ENCODE data around the gene PRUNE2.

The PRUNE2 gene

DNA sequence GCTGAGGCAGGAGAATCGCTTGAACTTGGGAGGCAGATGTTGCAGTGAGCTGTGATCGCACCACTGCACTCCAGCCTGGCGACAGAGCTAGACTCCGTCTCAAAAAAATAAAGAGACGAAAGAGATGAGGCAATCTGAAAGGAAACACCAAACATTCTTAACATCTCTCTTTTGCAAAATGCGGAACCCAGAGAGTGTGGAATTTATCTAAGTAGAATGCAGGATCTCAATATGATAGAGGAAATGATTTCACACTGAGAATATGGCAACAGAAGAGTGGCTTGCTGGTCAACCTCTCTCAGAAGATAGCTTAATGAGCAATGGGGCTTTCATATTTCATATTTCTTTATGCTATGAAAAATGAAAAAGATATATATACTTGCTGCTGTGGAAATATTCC lies 175.1 kb downstream of the PRUNE2 start:
- no peak for DNase-seq

DNA sequence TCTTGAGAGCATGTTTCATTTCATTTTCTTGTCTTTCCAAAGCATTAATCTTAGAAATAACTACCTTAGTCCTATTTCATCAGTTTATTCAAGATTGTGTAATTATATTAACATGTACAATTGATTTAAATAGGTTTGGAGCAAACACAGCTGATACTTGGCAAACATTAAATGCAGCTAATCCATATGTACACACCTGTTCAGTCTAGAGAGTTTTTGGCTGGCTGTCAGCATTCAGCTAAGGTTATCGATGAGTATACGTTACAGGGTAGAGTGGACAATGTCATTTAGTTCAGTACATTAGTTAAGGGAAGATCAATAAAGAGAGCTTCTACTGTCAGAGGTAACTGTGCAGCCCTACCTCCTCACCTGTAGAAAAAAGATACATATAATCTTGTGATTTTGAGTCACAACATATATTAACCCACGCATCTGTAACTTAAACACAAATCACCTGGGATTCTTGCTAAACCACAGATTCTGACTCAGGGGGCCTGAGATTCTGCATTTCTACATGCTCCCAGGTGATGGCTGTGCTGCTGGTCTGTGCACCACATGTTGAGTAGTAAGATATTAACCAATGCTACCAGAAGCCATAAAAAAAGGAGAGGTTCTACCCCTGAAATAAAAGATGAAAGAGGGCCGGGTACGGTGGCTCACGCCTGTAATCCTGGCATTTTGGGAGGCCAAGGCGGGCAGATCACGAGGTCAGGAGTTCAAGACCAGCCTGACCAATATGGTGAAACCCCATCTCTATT lies 175.8 kb downstream of the PRUNE2 start:
- no peak for DNase-seq

DNA sequence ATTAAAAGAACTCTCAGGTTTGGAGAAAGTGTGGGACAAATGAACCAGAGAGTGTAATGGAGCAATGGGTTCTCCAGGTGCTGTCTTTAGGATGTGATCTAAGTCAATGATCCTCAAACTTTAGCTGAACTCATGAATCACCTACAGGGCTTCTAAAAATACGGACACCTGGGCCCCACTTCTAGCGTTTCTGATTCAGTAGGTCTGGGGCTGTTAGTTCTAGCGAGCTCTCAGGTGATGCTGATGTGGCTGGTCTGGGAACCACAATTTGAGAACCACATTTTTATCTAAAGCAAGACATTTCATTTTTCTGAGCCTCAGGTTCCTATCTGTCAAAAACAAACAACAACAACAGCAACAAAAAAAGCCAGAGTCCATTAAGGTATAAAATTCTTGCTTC lies 176.8 kb downstream of the PRUNE2 start:
- DNase-seq = no peak

DNA sequence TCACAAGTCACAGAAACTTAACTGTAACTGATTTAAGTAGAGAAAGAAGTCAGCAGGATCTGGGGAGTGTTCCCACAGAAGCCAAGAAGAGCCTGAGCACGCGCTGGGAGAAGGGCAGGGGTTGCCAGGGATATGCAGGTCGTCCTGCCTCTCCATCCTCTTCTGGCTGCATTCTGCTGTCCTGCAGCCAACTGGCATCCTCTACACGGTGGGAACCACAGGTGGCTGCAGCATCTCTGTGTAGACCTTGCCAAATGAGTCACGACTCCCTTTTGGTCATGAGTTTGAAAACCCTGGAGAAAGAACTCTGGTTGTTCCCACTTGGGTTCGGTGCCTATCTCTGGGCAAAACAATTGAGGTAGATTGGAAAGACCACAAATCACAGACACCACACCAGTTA lies 180.0 kb downstream of the PRUNE2 start:
- DNase-seq = no peak

DNA sequence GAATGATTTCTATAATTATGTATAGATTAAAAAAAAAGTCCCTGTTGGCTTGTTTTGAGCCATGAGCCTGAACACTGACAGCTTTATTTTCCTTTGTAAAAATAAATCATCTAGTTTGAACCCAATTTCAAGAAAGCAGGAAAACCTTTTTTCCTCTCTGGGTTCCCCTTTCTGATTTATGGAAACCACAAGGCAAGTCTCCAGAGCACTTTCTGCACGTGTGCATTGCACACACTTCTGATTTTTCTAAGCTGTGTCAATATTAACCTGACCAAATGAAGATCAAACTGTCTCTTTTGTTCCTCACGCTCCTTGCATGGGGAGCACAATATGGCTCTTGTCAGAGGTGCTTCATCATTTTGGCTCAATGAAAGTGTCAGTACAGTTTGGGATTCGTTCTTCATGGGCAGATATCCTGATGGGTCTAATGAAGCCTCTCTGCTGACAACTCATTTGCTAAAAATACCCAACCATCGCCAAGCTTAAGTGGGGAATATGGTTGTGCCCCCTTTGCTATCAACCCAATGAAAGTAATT lies 180.8 kb downstream of the PRUNE2 start:
- DNase-seq = no peak

DNA sequence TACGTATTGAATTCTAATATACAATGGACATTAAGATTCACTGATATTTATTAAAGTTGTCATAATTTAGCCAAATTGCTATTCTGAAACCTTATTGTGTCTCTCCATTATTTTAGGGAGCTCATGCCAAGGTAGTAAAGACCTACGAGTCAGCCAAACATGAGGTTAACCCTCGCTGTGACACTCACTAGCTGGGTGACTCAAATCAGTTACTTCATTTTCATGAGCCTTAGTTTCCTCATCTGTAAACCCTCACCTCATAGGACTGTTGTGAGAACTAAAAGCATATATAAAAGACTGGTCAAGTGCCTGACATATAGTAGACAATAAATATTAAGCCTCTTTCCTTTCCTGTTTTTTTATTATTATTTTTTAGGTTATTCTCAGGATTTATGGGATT lies 185.7 kb downstream of the PRUNE2 start:
- no peak for DNase-seq

DNA sequence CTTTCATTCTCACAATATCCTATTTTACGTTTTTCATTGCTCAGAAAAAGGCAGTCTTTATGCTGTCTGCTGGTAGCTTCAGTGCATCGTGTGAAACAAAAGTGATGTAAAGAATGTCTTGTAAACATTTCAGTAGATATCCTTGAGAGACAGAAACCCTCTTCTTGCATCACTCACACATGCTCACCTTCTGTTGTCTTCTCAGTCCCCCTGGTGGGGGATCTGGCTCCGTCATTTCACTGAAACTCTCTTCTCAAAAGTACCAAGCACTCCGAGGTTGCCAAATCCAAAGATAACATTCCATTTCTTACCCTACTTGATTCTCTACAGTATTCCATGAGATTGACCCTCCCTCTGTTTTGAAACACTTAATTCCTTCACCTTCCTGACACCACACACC lies 187.7 kb downstream of the PRUNE2 start:
- DNase-seq = no peak

DNA sequence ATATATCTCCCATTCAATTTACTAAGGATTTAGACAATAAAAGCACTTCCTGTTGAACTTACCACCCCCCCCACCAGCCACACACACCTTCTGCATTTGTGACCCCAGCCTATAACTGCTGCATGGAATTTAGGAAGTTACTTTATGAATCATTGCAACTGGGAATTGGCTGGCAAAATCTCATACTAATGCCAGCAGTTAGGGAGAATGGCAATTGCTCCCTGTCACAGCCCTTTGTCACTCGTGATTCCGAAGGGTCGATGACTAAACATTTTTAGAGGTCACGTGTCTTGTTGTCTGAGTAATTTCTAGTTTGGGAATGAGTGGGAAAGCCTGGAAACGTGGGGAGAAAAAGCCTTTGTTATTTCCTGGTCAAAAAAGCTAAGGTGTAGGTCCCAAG lies 188.3 kb downstream of the PRUNE2 start:
- no peak for DNase-seq

DNA sequence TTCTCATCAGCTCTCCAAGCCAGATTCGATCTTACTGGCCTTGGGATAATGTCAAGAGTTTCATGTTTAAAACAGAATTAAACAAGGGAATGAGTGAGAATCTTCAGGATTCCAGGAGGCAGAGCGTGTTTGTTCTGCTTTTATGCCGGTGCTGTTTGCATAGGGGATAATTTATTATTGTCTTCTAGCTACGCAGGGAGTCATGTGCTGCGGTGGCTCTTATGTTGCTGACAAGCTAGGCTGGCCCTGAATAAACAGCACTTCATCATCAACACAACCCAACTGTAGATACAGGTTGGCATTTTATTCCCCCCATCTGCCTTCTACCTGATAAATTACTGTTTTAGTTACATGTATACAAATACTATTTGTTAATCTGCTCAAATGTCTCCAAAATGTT lies 188.7 kb downstream of the PRUNE2 start:
- DNase-seq = no peak

DNA sequence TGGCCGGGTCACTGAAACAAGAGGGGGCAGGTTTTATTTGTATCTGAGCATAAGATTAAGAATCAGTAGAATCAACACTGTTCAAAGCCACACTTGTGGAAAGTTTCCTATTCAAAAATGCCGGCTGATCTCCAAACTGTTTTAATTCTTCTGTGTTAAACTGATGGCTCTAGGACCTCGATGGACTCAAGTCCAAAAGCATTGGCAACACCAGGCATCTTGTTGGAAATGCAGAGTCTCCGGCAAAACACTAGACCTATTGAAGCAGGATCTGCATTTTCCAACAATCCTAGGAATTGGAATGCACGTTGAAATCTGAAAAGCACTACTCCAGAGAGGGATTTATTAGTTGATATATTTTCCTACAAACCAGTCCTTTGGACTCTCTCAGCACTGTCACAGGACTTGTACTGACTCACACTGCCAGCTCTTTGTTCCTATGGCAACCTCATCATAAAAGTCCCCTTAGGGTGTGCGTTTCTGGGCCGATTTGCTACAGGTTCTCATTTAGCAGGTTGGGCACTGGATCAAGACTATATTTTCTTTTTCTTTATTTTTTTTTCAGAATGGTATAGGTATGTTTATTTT lies 189.7 kb downstream of the PRUNE2 start:
- DNase-seq = no peak

DNA sequence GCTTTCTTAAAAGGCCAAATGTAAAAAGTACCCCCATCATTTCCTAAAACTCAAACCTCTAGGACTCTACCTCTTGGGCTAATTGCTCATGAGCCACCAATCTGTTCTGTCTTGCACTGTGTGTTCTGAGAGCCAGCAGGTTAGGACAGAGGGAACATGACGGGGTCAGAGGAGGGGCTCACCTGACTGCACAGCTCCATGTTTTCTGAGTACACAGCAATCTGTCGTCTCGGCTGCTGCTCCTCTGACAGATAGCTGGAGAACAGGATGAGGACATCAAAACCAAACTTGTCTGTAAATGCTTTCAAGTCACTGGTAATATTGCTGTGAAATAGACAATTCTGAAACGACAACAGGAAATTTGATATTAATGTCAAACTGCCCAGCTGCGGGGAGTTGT lies 192.5 kb downstream of the PRUNE2 start:
- no peak for DNase-seq

DNA sequence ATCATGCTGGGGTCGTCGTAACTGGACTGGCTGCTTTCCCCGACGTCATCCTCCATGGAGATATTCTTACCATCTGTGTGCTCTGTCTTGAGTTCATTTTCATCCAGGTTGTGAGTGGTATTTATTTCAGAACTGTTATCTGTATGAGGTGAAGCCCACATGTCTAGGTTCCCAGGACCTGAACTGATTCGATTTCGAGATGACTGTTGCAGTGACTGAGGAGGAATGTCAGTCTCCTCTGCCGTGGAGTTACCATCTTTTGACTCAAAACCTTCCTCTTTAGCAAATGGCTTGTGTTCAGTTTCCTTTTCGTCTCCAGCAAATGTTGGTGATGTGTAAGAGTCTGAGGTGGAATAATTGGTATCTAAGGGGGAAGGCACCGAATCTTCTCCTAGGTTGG lies 196.9 kb downstream of the PRUNE2 start:
- DNase-seq = no peak

DNA sequence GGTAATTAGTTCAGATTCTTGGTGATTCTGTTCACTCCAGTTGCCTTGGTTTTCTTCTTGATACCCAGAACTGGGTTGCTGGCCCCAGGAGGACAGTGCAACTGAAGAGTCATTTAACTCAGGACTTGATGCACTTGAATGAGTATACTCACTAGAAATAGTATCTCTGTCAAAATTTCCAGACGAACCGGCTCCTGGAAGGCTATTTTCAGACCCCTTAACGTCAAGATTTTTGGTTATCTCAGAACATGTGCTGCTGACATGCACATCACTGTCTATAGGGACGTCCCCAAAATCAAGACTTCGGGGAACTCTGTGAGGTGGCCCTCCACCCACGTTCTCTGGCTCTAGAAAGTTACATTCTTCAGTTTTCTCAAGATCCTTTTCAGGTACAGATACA lies 198.4 kb downstream of the PRUNE2 start:
- no peak for DNase-seq

DNA sequence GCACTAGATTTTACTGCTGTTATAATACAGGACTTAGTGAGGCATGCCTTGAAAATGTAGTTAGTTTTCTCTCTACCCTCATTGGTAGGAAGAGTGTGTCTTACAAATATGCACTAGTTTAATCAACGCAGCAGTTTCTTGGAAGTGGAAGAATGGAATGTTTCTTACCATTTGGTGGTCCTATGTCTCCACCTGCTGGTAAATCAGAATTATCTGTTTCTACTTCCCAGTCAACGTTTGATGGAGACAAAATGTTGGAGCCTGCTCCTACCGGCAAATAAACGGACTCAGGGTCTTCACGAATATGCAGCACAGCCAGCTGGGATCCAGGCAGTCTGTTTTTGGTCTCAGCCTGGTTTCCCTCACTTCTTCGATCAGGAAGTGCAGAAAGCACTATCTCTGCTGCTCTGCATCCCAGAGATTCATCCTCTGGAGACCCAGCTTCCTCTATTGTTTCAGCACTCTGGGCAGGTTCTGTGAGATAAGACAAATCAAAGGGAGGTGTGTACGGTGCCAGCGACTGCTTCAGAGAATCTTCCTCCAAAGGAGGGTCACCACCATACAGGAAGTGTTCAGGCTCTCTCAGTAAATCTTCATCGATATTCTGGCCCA lies 201.2 kb downstream of the PRUNE2 start:
- no peak for DNase-seq

DNA sequence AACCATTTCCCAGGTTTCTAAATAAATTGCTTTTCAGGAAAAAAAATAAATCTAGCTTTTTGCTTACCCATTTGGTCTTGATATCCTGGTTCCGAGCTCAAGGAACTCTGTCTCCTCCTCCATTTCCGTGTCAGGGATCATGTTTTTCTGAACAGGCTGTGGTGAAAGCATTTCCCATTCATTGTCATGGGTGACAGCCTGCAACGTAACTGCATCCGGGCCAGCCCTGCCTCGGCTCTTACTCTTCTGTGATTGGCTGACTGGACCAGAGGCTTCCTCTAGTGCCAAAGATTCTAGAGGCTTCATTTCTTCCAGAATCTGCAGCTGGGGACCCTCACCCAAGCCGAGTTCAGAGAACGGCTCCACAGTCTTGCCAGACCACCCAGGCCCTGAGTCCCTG lies 202.6 kb downstream of the PRUNE2 start:
- DNase-seq = no peak

DNA sequence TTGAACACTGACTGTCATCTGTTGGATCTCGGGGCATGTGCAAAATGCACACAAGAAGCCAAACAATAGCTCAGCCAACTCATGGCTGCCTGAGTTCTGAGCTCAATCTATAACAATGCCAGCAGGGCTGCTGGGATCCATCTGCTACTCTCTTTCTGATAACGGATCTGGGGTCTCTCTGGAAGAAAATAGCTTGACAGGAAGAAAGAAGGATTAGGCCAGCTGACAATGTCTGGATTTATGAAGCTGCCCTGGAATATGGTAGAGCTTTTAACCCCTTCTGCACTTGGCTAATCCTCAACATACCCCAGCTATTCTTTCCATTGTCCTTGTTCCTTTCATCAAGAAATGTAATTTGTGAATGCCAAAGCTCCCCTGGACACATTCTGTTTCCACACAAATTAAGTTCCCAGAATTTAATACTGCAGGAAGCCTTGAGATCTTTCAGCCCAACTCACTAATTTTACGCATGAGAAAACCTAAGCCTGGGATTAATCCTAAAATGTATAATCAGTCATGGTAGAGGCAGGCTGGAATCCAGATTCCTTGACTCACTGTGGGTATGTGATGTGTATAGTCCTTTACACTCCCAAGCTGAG lies 204.4 kb downstream of the PRUNE2 start:
- no peak for DNase-seq

DNA sequence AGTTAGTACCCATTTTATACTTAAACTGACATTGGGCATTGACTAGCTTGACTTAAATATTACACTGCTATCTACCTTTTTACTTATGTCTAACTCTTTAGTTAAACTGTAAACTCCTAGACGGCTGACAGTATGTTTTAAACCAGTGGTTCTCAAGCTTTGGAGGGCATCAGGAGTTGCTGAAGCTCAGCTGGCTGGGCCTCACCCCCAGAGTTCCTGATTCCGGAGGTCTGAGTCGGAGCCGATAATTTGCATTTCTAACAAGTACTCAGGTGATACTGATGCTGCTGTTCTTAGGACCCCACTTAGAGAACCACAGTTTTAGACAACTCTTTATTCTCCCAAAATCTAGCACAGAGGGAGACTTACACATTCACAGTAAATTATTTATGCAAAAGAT lies 205.0 kb downstream of the PRUNE2 start:
- no peak for DNase-seq

DNA sequence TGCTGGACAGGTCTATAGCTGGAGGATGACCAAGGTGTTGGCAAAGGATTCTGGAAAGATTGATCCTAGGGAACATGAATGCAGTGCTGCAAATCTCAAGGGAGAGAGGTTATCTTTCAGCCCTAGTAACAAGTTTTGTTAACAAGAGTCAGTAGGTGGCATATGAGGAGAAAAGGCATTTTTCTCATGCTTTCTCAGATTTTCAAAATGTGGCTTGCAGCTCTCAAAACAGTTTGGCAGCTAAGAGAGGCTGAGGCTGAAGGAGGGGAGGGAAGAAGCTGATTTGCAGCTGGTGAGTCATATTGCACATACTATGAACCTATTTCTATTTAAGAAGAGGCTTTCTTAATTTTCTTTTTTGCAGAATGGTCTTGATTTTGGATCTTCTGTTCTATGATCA lies 205.9 kb downstream of the PRUNE2 start:
- no peak for DNase-seq

DNA sequence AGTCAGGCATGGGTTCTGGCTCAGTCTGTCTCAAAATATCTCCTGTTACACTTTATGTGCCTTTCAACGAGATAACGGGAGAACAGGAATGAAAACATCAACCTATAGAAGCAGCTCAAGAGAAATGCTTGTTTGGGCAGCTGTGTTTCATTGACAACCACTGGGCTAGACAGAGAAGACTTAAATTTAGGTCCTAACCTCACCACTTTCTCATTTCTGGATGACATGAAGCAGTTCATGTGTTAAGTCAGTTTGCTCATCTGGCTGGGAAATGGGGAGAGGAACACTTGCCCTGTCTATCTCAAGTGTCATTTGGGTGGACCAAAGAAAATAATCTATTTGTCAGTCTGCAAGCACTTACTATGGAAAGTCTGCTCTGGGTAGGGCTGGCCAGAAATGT lies 208.4 kb downstream of the PRUNE2 start:
- DNase-seq = no peak

DNA sequence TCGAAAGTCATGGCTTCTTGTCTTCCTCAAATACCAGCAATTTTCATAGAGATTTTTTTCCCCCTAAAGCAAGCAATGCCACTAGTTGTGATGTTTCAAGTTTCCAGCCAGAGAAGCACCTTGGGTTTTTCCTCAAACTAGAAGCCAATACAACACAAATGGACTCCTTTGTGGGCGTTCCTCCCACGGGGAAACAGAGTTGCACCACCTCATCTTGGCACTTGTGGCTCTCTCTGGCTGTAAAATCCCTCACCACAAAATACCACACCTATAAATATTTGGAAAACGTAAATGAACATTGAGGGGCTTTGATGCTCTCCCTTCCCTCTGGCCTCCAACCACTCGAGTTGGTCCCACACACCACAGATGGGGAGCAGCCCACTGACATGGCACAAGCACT lies 208.8 kb downstream of the PRUNE2 start:
- no peak for DNase-seq

DNA sequence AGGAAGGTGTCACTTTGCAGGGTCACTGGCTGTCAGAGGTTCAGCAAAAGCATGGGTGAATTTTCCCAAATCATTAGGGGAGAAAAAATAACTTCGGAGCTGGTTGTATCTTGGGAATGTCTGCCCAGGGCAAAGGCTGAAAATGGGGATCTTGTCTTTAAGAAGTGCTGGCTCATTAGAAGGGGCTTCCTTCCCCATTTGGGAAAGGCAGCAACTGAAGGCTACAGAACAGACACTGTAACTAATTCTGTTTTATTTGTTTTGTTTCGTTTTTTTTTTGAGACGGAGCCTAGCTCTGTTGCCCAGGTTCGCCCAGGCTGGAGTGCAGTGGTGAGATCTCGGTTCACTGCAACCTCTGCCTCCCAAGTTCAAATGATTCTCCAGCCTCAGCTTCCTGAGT lies 212.0 kb downstream of the PRUNE2 start:
- no peak for DNase-seq

DNA sequence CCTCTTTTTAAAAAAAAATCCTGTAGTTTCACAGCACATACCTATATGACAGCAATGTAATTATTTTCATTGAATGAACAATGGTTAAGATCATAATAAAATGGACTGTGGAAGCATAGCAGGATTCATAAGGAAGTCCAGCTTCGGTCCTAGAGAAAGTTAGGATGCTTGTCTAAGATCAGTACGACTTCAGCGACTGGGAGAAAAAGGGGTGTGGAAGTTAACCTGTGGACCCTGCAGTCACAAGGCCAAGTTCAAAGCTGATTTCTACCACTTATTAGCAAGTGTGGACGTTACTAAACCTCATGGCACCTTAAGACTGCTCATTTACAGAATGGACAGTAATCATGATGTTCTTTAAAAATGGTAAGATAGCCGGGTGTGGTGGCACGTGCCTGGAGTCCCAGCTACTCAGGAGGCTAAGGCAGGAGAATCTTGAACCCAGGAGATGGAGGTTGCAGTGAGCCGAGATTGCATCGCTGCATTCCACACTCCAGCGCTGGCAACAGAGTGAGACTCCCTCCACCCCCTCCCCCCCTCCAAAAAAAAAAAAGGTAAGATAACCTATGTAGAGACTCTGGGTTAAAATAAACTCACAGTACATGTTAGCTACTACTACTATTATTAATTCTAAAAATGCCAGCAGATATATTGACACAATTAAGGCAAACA lies 213.3 kb downstream of the PRUNE2 start:
- DNase-seq = no peak
